GM21825 (cell line): ENCODE measurements around the gene BMP2K.
A peak's percentile ranks its signal among the peaks of the same experiment; 100 is the strongest.

Source experiments
- ATAC-seq: cut with Tn5 transposase; IDR thresholded peaks from one replicate; pipeline ENCODE4 v1.9.1; 2021; ENCODE audit warnings: mild to moderate bottlenecking, moderate library complexity; ENCODE audit not compliant: unreplicated experiment

BMP2K gene

DNA sequence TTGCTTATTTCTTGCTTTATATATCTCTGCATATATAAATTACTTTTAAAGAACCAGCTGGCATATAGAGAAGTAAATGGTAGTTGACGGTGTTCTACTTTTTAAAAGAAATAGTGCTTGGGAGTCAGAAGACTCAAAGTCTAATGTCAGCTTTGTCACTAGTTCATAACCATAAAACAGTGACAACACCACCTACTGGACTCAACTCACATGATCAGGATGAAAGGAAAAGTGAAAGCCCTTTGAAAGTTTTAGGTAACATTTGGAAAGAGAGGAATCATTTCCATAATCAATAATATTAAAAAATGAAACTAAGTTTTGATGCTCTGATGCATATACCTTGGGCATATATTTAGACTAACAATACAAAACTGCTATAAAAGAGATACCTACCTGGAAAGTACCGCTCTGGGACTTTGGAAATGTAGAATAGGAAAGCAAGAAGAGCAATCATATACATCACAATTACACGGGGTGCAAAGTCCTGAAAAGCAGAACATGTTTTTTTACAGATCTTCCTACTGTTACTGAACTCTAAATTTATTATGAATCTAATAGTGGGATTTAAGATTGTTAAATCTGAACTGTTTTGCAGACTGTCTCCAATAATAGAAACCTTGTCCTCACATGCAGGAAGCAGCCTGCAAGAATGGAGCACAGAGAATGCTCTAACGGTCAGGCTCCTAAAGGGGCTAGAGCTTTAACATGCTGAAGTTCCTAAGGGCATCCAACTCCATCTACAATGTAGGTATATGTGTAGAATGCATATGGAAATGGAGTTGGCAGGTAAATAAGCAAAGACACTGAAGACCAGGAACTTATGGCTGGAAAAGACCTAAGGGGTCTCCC, 147.5 kb downstream of the BMP2K start:
- ATAC-seq, result no peak

- no peak for ATAC-seq
Measured at GRCh38 chr4:78926826-78927225, 150.7 kb downstream of the BMP2K start.

DNA sequence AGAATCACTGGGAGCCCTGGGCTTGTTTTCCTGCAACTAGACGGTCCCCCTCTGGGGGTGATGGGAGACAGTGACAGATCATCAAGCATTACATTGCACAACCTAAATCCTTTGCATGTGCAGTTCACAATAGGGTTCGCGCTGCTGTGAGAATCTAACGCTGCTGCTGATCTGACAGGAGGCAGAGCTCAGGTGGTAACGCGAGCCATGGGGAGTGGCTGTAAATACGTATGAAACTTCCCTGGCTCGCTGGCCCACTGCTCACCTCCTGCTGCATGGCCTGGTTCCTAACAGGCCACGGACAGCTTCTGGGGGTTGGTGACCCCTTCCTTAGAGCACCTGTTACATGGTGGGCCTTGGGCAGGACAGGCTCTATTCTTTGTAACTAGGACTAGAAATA, 152.7 kb downstream of the BMP2K start:
- no peak for ATAC-seq

GRCh38 chr4:78930016-78930629, 154.0 kb downstream of the BMP2K start:
- no peak for ATAC-seq

DNA sequence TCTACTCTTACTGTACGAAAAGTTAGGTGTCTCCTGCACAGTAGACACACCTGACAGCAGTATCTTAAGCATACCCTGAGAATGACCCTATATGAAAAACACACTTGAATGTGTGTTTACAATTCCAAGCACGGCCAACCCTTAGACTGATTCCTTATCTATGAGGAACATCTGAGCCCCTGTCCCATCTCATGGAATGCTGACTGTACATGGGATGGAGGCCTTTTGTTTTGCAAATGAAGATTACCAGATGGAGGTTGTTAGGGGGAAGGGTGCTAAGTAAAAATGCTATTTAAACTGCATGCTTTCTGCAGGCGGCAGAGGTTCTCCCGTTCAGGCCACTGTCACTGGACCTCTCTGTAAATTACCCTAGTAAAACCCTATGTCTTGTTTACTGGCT, 160.8 kb downstream of the BMP2K start:
- no peak for ATAC-seq

- no peak for ATAC-seq
Measured at GRCh38 chr4:78937837-78938236, 161.7 kb downstream of the BMP2K start.

DNA sequence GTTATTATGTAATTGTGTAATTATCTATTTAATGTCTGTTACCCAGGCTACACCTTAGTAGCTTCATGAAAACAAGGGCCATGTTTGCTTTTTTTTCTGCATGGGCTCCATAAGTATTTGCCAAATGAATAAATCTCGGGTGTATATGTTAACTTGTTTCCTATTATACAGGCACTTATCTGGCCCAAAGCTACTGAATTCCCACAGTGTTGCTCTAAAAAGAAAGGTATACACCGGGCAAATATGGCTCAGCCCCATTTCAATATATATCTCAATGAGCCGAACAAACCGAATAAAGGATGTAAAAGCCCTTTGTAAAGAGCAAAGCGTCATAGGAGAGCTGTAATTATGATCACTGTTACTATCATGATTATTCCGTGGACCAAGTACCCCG, 162.3 kb downstream of the BMP2K start:
- ATAC-seq, result no peak

- ATAC-seq, result peak; percentile 99
Measured at GRCh38 chr4:78938868-78939666, 162.9 kb downstream of the BMP2K start, which contains the start of gene PAQR3. TSS of gene PAQR3 (minus strand) at chr4:78939438. CDS start at chr4:78939224, 214 bp downstream.

DNA sequence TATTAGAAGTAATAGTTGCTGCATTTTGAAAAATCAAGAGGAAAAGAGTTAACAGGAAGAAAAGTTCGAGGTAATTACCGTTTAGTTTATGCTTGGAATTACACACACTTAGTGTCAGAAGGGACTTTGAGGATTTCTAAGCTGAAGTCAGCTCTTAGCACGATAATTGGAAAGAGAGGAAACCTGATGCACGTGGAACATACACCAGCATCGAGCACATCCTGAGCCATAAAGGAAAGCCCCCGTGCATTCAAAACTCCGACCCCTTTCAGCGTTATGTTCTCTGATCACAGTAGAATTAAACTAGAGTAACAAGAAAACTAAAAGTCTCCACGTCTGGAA, 163.5 kb downstream of the BMP2K start:
- ATAC-seq, result peak; percentile 6

DNA sequence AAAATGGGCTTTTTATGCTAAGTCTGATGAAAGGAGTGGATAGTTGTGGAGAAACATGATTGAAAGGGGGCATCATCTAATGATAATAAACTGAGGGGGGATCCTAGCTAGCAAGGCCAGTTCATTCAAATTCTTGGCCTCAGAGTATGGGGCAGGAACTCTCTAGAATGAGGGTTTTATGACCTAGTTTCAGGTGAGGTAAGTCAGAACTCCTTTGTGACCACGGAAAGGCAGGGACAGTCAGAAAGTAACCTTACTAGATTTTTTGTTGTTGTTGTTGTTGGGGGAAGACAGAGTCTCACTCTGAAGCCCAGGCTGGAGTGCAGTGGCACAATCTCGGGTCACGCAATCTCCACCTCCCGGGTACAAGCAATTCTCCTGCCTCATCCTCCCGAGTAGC, 164.6 kb downstream of the BMP2K start:
- ATAC-seq, result no peak

DNA sequence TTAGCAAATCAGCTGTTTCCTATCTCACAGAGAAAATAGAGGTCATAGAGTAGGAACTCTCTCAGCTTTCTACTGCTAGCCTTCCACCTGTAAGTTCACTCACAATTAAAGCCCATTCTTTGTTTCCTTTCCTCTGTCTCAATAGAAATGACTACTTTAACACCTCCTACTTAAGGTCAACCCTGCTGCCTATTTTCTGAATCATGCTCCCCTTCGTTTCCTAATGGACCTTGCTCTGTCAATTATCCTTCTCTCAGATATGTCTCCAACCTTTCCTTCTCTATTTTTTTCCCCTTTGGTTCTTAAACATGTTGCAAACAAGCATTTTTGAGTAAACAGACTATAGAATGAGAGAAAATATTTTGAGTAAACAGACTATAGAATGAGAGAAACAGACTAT, 168.2 kb downstream of the BMP2K start:
- ATAC-seq, result no peak

GRCh38 chr4:78945651-78946179, 169.6 kb downstream of the BMP2K start:
- ATAC-seq, result no peak

DNA sequence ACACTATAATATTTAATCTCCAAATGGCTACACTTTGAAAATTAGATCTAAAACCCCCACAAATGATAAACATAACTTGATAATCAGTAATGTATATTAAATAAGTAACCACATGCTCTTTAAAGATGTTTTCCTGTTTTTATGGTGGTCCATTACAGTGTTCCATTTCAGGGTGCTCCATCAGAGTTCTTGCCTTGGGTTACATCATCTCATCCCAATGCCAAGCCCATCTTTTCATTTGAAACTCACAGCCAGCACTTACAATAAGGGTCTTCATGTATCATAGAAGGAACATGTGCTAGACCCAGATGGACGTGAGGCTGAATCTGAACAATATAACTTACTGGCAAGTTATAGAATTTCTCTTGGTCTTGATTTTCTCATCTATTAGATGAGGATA, 173.6 kb downstream of the BMP2K start:
- ATAC-seq, result no peak

GRCh38 chr4:78951862-78952472, 175.8 kb downstream of the BMP2K start:
- peak; percentile 64 for ATAC-seq

- no peak for ATAC-seq
Measured at GRCh38 chr4:78953231-78953630, 177.1 kb downstream of the BMP2K start.

DNA sequence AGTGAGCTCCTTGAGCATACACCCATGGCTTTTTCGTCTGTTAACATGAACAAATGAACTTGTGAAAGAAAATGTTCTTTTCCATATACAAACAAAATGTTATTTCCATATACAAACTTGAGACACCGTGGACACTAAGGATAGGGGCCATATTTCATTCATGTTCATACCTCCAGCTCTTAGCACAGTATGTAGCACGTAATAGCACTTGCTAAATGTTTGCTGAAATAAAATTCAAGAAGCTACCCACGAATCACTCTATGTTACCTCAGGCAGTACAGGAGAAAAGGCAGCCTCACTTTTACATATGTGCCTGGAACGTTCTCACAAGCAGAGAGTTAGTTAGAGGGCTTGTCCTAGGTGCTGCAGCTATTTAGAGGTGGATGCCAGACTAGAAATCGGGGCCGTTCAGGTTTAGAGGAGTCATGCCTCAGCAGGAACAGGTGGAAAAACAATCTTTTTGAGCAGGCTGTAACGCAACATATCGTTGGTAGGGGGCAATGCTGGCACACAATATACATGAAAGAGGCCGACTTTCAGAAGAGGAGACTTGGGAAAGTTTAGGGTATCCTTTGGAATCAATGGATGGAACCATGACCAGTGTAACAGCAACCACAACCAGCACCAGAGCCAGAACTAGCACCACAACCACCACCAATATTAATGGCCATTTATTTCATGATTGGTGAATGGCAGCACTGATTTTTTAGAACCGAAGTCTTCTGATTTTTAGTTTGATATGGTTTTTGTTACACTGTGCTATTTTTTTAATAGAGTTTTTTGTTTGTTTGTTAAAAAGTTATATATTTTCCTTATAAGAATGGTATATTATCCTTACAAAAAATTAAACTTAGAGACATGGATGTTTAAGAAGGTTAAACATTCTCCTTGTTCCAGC, 177.9 kb downstream of the BMP2K start:
- ATAC-seq, result no peak

DNA sequence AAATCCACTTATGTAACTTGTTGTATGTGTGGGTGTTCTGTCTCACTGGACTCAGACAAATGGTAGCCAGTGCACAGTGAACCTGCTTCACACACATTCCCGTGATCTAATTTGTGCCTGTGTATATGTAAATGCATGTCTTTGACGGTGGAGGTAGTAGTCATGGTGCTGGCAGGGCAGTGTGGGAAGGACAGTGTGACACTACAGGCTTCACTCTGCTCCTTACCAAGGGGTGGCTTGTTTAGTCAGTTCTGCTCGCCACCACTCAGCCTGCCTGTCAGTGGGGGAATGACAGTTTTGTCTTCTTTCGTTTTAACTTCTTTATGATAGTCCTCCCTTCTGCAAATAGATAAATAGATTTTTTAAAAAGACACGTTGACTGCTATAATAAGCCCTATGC, 180.8 kb downstream of the BMP2K start:
- ATAC-seq, result no peak

GRCh38 chr4:78960926-78961325, 184.8 kb downstream of the BMP2K start:
- no peak for ATAC-seq
